Measurements from ENCODE around the gene KAZN. TPM values are rescaled to one million over a fixed set of nuclear protein-coding genes. Genes with fewer than 3 reads are reported as not detected.
A peak's percentile ranks its signal among the peaks of the same experiment; 100 is the strongest.

The KAZN gene
- polyA plus RNA-seq, 2 of the 4 experiments (the other 2 are of a cell fraction), result 1.3 to 1.9 TPM

DNA sequence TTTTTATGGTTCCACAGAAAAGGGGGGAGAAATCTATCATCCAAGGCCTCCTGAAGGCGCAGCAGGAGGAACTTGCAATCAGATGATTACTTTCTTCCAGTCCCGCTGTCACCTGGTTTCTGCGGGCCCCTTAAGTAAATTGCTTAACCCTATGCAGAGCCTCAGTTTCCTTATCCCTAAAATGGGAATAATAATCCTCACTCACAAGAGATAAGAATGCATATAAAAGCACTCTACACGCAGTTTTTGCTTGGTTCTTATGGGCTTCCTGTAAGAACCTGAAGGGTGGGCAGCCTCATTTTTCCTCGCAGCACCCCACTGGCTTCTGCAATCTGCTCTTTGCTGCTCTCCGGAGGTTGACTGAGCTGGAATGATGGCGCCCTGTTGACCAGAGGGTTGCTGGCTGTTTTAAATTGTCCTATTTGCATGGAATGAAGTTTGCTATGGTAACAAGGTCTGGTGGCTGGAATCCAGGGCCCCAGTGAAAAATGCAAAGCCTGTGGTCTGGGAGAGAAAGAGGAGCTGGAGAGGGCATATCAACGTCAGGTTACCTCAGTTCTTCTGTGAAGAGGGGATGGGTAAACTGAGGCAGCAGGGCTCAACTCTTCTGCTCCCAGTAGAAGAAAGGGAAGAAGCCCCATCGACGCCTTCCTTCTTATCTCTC, 1.0 kb upstream of the KAZN start:
- ChIA-PET CTCF (interaction anchor here (0.8 kb wide), 1 partner anchor 84 kb away, joined by 3 read pairs; no protein-coding TSS in a partner anchor), POLR2A (no interaction called here)
- TF ChIP-seq JUN (IDR thresholded peaks at IDR 0.05) (no peak), CHD4 (IDR thresholded peaks at IDR 0.05; ENCODE audit: borderline replicate concordance) (no peak), EHMT2 (IDR thresholded peaks at IDR 0.05; ENCODE audit: low read depth) (no peak), EP300 (IDR thresholded peaks at IDR 0.05) (no peak), TP53 (CRISPR knock-in tag; IDR thresholded peaks at IDR 0.05) (no peak), HEYL (CRISPR knock-in tag; IDR thresholded peaks at IDR 0.05) (no peak), HOXA7 (CRISPR knock-in tag; IDR thresholded peaks at IDR 0.05) (no peak), FOSL2 (IDR thresholded peaks at IDR 0.05) (no peak), FOSL2 (CRISPR knock-in tag; IDR thresholded peaks at IDR 0.05) (no peak), CHD2 (IDR thresholded peaks at IDR 0.05; ENCODE audit: low read length, partially characterized antibody) (no peak), KDM5A (IDR thresholded peaks at IDR 0.05) (no peak), POLR2AphosphoS2 (conservative IDR thresholded peaks at IDR 0.05; ENCODE audit: low read length) (no peak)
- TF ChIP-seq, protein P1, sequence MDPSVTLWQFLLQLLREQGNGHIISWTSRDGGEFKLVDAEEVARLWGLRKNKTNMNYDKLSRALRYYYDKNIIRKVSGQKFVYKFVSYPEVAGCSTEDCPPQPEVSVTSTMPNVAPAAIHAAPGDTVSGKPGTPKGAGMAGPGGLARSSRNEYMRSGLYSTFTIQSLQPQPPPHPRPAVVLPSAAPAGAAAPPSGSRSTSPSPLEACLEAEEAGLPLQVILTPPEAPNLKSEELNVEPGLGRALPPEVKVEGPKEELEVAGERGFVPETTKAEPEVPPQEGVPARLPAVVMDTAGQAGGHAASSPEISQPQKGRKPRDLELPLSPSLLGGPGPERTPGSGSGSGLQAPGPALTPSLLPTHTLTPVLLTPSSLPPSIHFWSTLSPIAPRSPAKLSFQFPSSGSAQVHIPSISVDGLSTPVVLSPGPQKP (IDR thresholded peaks at IDR 0.05; ENCODE audit: low read depth, low read length), result no peak
- TF ChIP-seq, protein P2, sequence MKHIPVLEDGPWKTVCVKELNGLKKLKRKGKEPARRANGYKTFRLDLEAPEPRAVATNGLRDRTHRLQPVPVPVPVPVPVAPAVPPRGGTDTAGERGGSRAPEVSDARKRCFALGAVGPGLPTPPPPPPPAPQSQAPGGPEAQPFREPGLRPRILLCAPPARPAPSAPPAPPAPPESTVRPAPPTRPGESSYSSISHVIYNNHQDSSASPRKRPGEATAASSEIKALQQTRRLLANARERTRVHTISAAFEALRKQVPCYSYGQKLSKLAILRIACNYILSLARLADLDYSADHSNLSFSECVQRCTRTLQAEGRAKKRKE (CRISPR knock-in tag; IDR thresholded peaks at IDR 0.05; ENCODE audit: low read depth), result no peak
- TF ChIP-seq, protein P3, sequence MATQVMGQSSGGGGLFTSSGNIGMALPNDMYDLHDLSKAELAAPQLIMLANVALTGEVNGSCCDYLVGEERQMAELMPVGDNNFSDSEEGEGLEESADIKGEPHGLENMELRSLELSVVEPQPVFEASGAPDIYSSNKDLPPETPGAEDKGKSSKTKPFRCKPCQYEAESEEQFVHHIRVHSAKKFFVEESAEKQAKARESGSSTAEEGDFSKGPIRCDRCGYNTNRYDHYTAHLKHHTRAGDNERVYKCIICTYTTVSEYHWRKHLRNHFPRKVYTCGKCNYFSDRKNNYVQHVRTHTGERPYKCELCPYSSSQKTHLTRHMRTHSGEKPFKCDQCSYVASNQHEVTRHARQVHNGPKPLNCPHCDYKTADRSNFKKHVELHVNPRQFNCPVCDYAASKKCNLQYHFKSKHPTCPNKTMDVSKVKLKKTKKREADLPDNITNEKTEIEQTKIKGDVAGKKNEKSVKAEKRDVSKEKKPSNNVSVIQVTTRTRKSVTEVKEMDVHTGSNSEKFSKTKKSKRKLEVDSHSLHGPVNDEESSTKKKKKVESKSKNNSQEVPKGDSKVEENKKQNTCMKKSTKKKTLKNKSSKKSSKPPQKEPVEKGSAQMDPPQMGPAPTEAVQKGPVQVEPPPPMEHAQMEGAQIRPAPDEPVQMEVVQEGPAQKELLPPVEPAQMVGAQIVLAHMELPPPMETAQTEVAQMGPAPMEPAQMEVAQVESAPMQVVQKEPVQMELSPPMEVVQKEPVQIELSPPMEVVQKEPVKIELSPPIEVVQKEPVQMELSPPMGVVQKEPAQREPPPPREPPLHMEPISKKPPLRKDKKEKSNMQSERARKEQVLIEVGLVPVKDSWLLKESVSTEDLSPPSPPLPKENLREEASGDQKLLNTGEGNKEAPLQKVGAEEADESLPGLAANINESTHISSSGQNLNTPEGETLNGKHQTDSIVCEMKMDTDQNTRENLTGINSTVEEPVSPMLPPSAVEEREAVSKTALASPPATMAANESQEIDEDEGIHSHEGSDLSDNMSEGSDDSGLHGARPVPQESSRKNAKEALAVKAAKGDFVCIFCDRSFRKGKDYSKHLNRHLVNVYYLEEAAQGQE (IDR thresholded peaks at IDR 0.05), result no peak
- TF ChIP-seq, protein P4, sequence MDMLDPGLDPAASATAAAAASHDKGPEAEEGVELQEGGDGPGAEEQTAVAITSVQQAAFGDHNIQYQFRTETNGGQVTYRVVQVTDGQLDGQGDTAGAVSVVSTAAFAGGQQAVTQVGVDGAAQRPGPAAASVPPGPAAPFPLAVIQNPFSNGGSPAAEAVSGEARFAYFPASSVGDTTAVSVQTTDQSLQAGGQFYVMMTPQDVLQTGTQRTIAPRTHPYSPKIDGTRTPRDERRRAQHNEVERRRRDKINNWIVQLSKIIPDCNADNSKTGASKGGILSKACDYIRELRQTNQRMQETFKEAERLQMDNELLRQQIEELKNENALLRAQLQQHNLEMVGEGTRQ (IDR thresholded peaks at IDR 0.05), result no peak
- WGBS (ENCODE audit: missing lambda C conversion rate), result 51% methylated on average over 10 of the region's 10 CpGs
- H3K4me3 ChIP-seq, result no peak overlapping the region
- DNase-seq (ENCODE audit: low read depth in 1 of 2, low spot score in 1 of 2) (no peak), ATAC-seq (no peak), FAIRE-seq (no peak)
- no peak overlapping the region for H3K27ac ChIP-seq
- H3K4me1 ChIP-seq, result no peaks in the 10 kb centered on the region
- no peaks in the 10 kb centered on the region for H3K9me3 ChIP-seq
- no peak overlapping the region for H3K4me2 ChIP-seq

DNA sequence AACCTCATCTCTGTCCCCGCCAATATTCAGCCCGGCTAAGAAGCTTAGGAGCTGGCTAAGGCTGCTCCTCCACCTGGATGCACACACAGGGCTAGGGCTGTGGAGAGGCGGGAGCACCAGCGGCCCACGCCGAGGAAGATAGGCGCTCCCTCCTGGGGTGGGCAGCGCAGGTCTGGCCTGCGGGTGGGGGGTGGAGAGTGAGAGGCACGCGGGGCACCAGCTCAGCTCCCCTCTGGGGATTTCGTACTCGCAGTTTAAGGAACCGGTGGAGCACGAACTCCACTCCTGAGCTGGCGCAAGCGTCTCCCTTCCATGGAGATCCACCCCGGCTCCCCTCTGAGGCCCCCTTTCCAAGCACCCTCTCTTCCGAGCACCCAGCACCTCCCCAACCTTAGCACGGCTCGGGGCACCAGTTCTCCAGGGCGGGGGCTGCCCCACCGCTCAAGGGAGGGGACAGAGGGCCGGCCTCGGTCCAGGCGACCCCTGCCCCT, 433 bp upstream of the KAZN start:
- no peak for TF ChIP-seq TP53 (CRISPR knock-in tag; IDR thresholded peaks at IDR 0.05)
- ChIA-PET CTCF (interaction anchor here (1.3 kb wide), 1 partner anchor 448 kb away, joined by 3 read pairs; no protein-coding TSS in a partner anchor), POLR2A (no interaction called here)
- FAIRE-seq (no peak), DNase-seq (ENCODE audit: low read depth in 1 of 2, low spot score in 1 of 2) (no peak), ATAC-seq (peak in 1 of 2 experiments; percentile 23; a peak in 1 of 6 replicates)
- Histone ChIP-seq H3K27ac (no peak overlapping the region), H3K9me3 (no peaks in the 10 kb centered on the region), H3K4me2 (peak overlapping the region; percentile 73), H3K4me1 (no peaks in the 10 kb centered on the region), H3K4me3 (peak overlapping the region; percentile 35; the same call in 2 of the 3 replicates)
- WGBS (ENCODE audit: missing lambda C conversion rate), result 18% methylated on average over 8 of the region's 26 CpGs

All from A549 (cell line).